Psoas muscle (tissue), 8 donors: ENCODE measurements around the gene LAMTOR5. TPM values are rescaled to one million over a fixed set of nuclear protein-coding genes. Genes with fewer than 3 reads are reported as not detected.
A peak's percentile ranks its signal among the peaks of the same experiment; 100 is the strongest.
"Not testable (repeated sequence)": the region's sequence is repeated elsewhere in the genome, so short reads cannot be mapped to it uniquely, and the experiment has no call there.

Experiments
- ATAC-seq, 4 donors: fragments of 200-7000 bp; cut with Tn5 transposase; one replicate each; pipeline ENCODE4 v1.9.1; 2020; ENCODE audit warnings: moderate library complexity in 3 of 4, mild to moderate bottlenecking in 2 of 4
- DNase-seq, 2 donors: peaks; one replicate each; pipeline ENCODE4 v3.0.0-alpha.2; 2020
- H3K27ac ChIP-seq: fragments of 200-600 bp; one replicate; pipeline ENCODE4 v1.8.0; 2022
- H3K27me3 ChIP-seq, 3 donors: fragments of 200-600 bp in 1 of 3; one replicate each; pipeline versions ENCODE4 v1.6.1 to v1.8.0; 2013 to 2022; ENCODE audit warnings: low read length in 2 of 3, mild to moderate bottlenecking in 2 of 3, moderate library complexity in 1 of 3; ENCODE audit not compliant: insufficient read depth in 3 of 3
- H3K36me3 ChIP-seq, 2 donors: fragments of 200-600 bp in 1 of 2; one replicate each; pipeline versions ENCODE4 v1.6.1 to v1.8.0; 2013 to 2022; ENCODE audit warnings: low read depth in 1 of 2, mild to moderate bottlenecking in 1 of 2, moderate library complexity in 1 of 2; ENCODE audit not compliant: insufficient read depth in 1 of 2
- H3K4me1 ChIP-seq: fragments of 200-600 bp; one replicate; pipeline ENCODE4 v1.8.0; 2022
- H3K4me3 ChIP-seq: fragments of 200-600 bp; one replicate; pipeline ENCODE4 v1.8.0; 2022; ENCODE audit warnings: mild to moderate bottlenecking
- H3K9me3 ChIP-seq: fragments of 200-600 bp; one replicate; pipeline ENCODE4 v1.8.0; 2022
- CTCF ChIP-seq: fragments of 200-600 bp; IDR thresholded peaks from one replicate; pipeline ENCODE4 v1.8.0; 2022; ENCODE audit warnings: antibody characterized with exemption
- WGBS, 3 donors: extraction: QIAGEN DNeasy Blood & Tissue Kit; methylation state at CpG; one replicate each; pipeline versions ENCODE4 v1.1.6 to v1.1.7; 2013; 5-methylcytosine and 5-hydroxymethylcytosine counted together
- intact Hi-C, 2 donors: fragments of 100-400 bp; cut with DNase I; formaldehyde crosslinking; loops; one replicate each; pipeline versions ENCODE4 v1.11.0 to v1.14.2; 2022
- polyA plus RNA-seq, 3 donors: library from polyadenylated mRNA; stranded (reverse); fragments of 200-250 nt; gene quantifications; one replicate each; pipeline ENCODE4 v1.2.3, GENCODE V29; 2013
- total RNA-seq, 4 donors: library from RNA; stranded (reverse); fragmentation: NEBNext Ultra II Directional in 2 of 4; extraction: Animal tissue kit (Norgen Biotek cat#: 25700) in 2 of 4; gene quantifications; one replicate each; pipeline versions ENCODE4 v1.2.1 to v1.2.4, GENCODE V29; 2021 to 2023
- donor health status: healthy with polysubstance abuse.
- donor health status: DM: no; HTN: no; CAD: no; lungs with moderate emphysema.
- donor health status: Bipolar disorder and iron deficiency.
- donor health status: healthy.
- donor health status: DM: yes; HTN: yes; CAD: no.
- donor health status: DM: no; HTN: no; CAD: no.
- donor health status: DM: no; HTN: no; CAD: no.
- donor health status: DM: yes; HTN: yes; CAD: no.

The LAMTOR5 gene
- total and polyA plus RNA-seq, 7 donors: 166 to 541 (median 250) TPM

GRCh38 chr1:110418729-110419128 lies 11.2 kb upstream of the LAMTOR5 start:
- intact Hi-C loops: loop anchor here in 1 of 2 donors (10.0 kb wide), 1 partner anchor 76 kb away; no protein-coding TSS in a partner anchor
- no peak overlapping the region for H3K4me3 ChIP-seq
- WGBS, 3 donors: 89 to 96% (median 90%) methylated on average over 1 of the region's 1 CpG
- H3K27ac ChIP-seq: no peak overlapping the region
- no peaks in the 10 kb centered on the region for H3K27me3 ChIP-seq
- no peaks in the 10 kb centered on the region for H3K36me3 ChIP-seq
- ATAC-seq (no peak), DNase-seq (no peak)
- H3K9me3 ChIP-seq: no peaks in the 10 kb centered on the region
- no peak for TF ChIP-seq CTCF
- H3K4me1 ChIP-seq: peaks cover 7% of the 10 kb centered on the region

GRCh38 chr1:110413045-110413444 lies 5.6 kb upstream of the LAMTOR5 start:
- not testable (repeated sequence) for H3K27me3 ChIP-seq, H3K4me3 ChIP-seq, H3K27ac ChIP-seq, H3K9me3 ChIP-seq, DNase-seq, ATAC-seq
- WGBS, 3 donors: 65 to 82% (median 72%) methylated on average over 1 of the region's 1 CpG
- Histone ChIP-seq H3K36me3 (peaks cover 0 to 12% of the 10 kb centered on the region in 2 donors), H3K4me1 (peaks cover 20% of the 10 kb centered on the region)
- intact Hi-C loops: loop anchor here (2.0 to 10.0 kb wide), 3 partner anchors 44 to 82 kb away; no protein-coding TSS in a partner anchor

- DNase-seq (peak; percentile 70 to 82), ATAC-seq (peak in 3 of 4 donors; percentile 49 to 56 (median 51))
- Histone ChIP-seq H3K27me3 (no peaks in the 10 kb centered on the region), H3K4me1 (peaks cover 20% of the 10 kb centered on the region), H3K27ac (no peak overlapping the region), H3K4me3 (no peak overlapping the region), H3K36me3 (peaks cover 0 to 12% of the 10 kb centered on the region in 2 donors), H3K9me3 (no peaks in the 10 kb centered on the region)
- WGBS, 3 donors: 35 to 38% (median 37%) methylated on average over 4 of the region's 4 CpGs
- intact Hi-C loops: loop anchor here (2.0 to 10.0 kb wide), 3 partner anchors 45 to 82 kb away; no protein-coding TSS in a partner anchor
- peak; percentile 61 for TF ChIP-seq CTCF
Observed at GRCh38 chr1:110412576-110412975, 5.1 kb upstream of the LAMTOR5 start.

GRCh38 chr1:110411173-110411735 lies 3.8 kb upstream of the LAMTOR5 start:
- no peaks in the 10 kb centered on the region for H3K9me3 ChIP-seq
- H3K36me3 ChIP-seq: peaks cover 0 to 14% of the 10 kb centered on the region in 2 donors
- peaks cover 24% of the 10 kb centered on the region for H3K4me1 ChIP-seq
- no peak overlapping the region for H3K4me3 ChIP-seq
- WGBS, 3 donors: 78 to 90% (median 81%) methylated on average over 7 of the region's 7 CpGs
- no peak for ATAC-seq
- H3K27ac ChIP-seq: no peak overlapping the region
- TF ChIP-seq CTCF: no peak
- intact Hi-C loops: loop anchor here (5.0 to 10.0 kb wide), 2 partner anchors 46 to 84 kb away; no protein-coding TSS in a partner anchor
- DNase-seq: no peak
- H3K27me3 ChIP-seq: no peaks in the 10 kb centered on the region

- peaks cover 24% of the 10 kb centered on the region for H3K4me1 ChIP-seq
- no peaks in the 10 kb centered on the region for H3K27me3 ChIP-seq
- H3K9me3 ChIP-seq: no peaks in the 10 kb centered on the region
- intact Hi-C loops: loop anchor here in 1 of 2 donors (5.0 kb wide), 1 partner anchor 67 kb away; no protein-coding TSS in a partner anchor
- no peak overlapping the region for H3K27ac ChIP-seq
- 94 to 97% (median 94%) methylated on average over 6 of the region's 6 CpGs for WGBS, 3 donors
- H3K4me3 ChIP-seq: no peak overlapping the region
- ATAC-seq: no peak
- no peak for DNase-seq
- TF ChIP-seq CTCF: no peak
- peaks cover under 1 to 33% of the 10 kb centered on the region in 2 donors for H3K36me3 ChIP-seq
Observed at GRCh38 chr1:110409316-110409715, 1.8 kb upstream of the LAMTOR5 start.
